ENCODE data around the gene GNAO1.

GRCh38 chr16:56246051-56246817 is 54.9 kb downstream of the GNAO1 start:
- TF ChIP-seq GATA2 (IDR thresholded peaks at IDR 0.05; ENCODE audit: low read depth, low read length) = peak; percentile 76
- 0 out of 2 replicates have a peak, but pooled peaks have one; percentile 21 for TF ChIP-seq GATA3 (IDR thresholded peaks at IDR 0.05; ENCODE audit: low read depth, low read length)
